OCI-LY3 (cell line): Measurements from ENCODE around the gene GORASP1.
A peak's percentile ranks its signal among the peaks of the same experiment; 100 is the strongest.

Source experiments
- H2AFZ ChIP-seq: fragments of 200-600, 300-600 bp; shearing (Covaris generic); 2 replicates; pipeline ENCODE4 v1.6.0; 2014; ENCODE audit warnings: antibody characterized with exemption, low read depth, low read length
- H3K27ac ChIP-seq: fragments of 200-600, 300-600 bp; sonication (generic); 2 replicates; pipeline ENCODE4 v1.5.1; 2014; ENCODE audit warnings: mild to moderate bottlenecking, low read length, moderate library complexity, mixed read lengths
- H3K27me3 ChIP-seq: fragments of 200-600, 300-600 bp; sonication (generic); 2 replicates; pipeline ENCODE4 v1.6.1; 2014; ENCODE audit warnings: low read depth, low read length, mixed read lengths
- H3K36me3 ChIP-seq: fragments of 200-600, 300-600 bp; sonication (generic); replicated peaks from 2 replicates; pipeline ENCODE3; 2014; ENCODE audit warnings: low read depth, low read length, mixed read lengths
- H3K4me1 ChIP-seq: fragments of 300-600, 200-600 bp; sonication (generic); 2 replicates; pipeline ENCODE4 v1.6.1; 2014; ENCODE audit warnings: low read length, mixed read lengths
- H3K4me2 ChIP-seq: fragments of 200-600, 300-600 bp; sonication (generic); 2 replicates; pipeline ENCODE4 v1.6.1; 2014; ENCODE audit warnings: low read length, mixed read lengths
- H3K4me3 ChIP-seq: fragments of 300-600, 200-600 bp; sonication (generic); 2 replicates; pipeline ENCODE4 v1.5.1; 2014; ENCODE audit warnings: antibody characterized with exemption, mild to moderate bottlenecking, low read length, moderate library complexity
- H3K79me2 ChIP-seq: fragments of 300-600, 200-600 bp; shearing (Covaris generic); 2 replicates; pipeline ENCODE4 v1.6.1; 2014; ENCODE audit warnings: mild to moderate bottlenecking, low read length, mixed read lengths
- H3K9ac ChIP-seq: fragments of 300-600, 200-600 bp; shearing (Covaris generic); 2 replicates; pipeline ENCODE4 v1.6.0; 2014; ENCODE audit warnings: mild to moderate bottlenecking, low read length, moderate library complexity
- H3K9me3 ChIP-seq: fragments of 200-600, 300-600 bp; shearing (Covaris generic); 2 replicates; pipeline ENCODE4 v1.6.1; 2014; ENCODE audit warnings: low read length, mixed read lengths; ENCODE audit not compliant: insufficient read depth
- H4K20me1 ChIP-seq: fragments of 200-600, 300-600 bp; sonication (generic); 2 replicates; pipeline ENCODE4 v1.6.1; 2016; ENCODE audit warnings: low read length, mixed read lengths; ENCODE audit not compliant: insufficient read depth
- EZH2phosphoT487 ChIP-seq: fragments of 200-600 bp; shearing (Covaris generic); IDR thresholded peaks from 2 replicates; pipeline ENCODE4 v1.6.1; 2018; ENCODE audit warnings: antibody characterized with exemption, mixed run types, low read depth
- TF ChIP-seq, protein P1 (sequence below): fragments of 200-600, 300-600 bp; sonication (generic); IDR thresholded peaks from 2 replicates; pipeline ENCODE4 v1.5.1; 2014; ENCODE audit warnings: antibody characterized with exemption, low read length, low read depth

Gene GORASP1

DNA sequence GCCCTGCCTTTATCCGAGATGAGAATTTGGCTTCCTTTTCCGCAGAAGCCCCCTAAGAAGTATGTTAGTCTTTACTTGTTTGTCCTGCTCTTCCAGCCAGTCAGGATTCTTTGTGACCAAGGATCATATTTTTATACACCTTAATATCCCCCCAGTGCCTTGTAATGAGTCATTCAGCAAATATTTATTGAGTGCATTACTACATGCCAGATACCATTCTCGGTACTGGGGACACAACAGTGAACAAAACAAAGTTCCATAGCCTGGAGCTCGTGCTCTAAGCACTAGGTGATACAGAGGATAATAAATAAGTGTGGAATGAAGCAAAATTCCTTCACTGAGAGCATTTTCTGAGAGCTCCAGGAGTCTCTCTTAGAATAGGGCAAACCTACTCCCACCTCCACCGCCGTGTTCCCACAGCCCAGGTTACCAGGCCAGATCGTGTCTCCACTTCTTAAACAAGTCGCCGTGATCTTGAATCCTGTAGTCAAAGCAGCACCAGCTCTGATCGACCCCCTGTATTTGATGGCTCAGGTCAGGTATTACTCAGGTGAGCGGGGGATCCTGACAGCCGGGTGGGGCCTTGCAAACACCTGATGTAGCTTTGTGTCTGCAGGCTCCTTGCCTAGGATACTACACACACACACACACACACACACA, 18.5 kb upstream of the GORASP1 start:
- Histone ChIP-seq H3K27ac (no peak overlapping the region), H4K20me1 (no peaks in the 10 kb centered on the region), H3K4me1 (peaks cover 31% of the 10 kb centered on the region), H3K79me2 (no peaks in the 10 kb centered on the region), H3K9ac (no peak overlapping the region), H3K36me3 (no peaks in the 10 kb centered on the region), H2AFZ (no peak overlapping the region), H3K27me3 (0 out of 2 replicates have a peak, but pooled peaks cover 4% of the 10 kb centered on the region), H3K9me3 (no peaks in the 10 kb centered on the region), H3K4me2 (no peak overlapping the region), H3K4me3 (no peak overlapping the region)
- TF ChIP-seq EZH2phosphoT487, result no peak
- TF ChIP-seq, protein P1, sequence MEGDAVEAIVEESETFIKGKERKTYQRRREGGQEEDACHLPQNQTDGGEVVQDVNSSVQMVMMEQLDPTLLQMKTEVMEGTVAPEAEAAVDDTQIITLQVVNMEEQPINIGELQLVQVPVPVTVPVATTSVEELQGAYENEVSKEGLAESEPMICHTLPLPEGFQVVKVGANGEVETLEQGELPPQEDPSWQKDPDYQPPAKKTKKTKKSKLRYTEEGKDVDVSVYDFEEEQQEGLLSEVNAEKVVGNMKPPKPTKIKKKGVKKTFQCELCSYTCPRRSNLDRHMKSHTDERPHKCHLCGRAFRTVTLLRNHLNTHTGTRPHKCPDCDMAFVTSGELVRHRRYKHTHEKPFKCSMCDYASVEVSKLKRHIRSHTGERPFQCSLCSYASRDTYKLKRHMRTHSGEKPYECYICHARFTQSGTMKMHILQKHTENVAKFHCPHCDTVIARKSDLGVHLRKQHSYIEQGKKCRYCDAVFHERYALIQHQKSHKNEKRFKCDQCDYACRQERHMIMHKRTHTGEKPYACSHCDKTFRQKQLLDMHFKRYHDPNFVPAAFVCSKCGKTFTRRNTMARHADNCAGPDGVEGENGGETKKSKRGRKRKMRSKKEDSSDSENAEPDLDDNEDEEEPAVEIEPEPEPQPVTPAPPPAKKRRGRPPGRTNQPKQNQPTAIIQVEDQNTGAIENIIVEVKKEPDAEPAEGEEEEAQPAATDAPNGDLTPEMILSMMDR, result no peak

- Histone ChIP-seq H3K27me3 (0 out of 2 replicates have a peak, but pooled peaks cover 4% of the 10 kb centered on the region), H3K36me3 (no peaks in the 10 kb centered on the region), H3K4me3 (no peak overlapping the region), H4K20me1 (no peaks in the 10 kb centered on the region), H3K9ac (no peak overlapping the region), H3K79me2 (no peaks in the 10 kb centered on the region), H3K9me3 (no peaks in the 10 kb centered on the region), H2AFZ (no peak overlapping the region), H3K27ac (no peak overlapping the region), H3K4me1 (peaks cover 31% of the 10 kb centered on the region), H3K4me2 (no peak overlapping the region)
- TF ChIP-seq, protein P1, result 0 out of 2 replicates have a peak, but pooled peaks have one; percentile 13
- TF ChIP-seq EZH2phosphoT487, result no peak
Measured at GRCh38 chr3:39124876-39125840, 17.7 kb upstream of the GORASP1 start.

GRCh38 chr3:39122813-39123212, 15.4 kb upstream of the GORASP1 start:
- H3K4me2 ChIP-seq, result peak overlapping the region; percentile 39
- TF ChIP-seq, protein P1, result no peak
- TF ChIP-seq EZH2phosphoT487, result no peak
- peaks cover 38% of the 10 kb centered on the region for H3K4me1 ChIP-seq
- H3K4me3 ChIP-seq, result no peak overlapping the region
- no peaks in the 10 kb centered on the region for H4K20me1 ChIP-seq
- H3K27ac ChIP-seq, result no peak overlapping the region
- no peaks in the 10 kb centered on the region for H3K79me2 ChIP-seq
- no peaks in the 10 kb centered on the region for H3K36me3 ChIP-seq
- no peak overlapping the region for H3K9ac ChIP-seq
- 0 out of 2 replicates have a peak, but pooled peaks cover 4% of the 10 kb centered on the region for H3K27me3 ChIP-seq
- H2AFZ ChIP-seq, result no peak overlapping the region
- H3K9me3 ChIP-seq, result no peaks in the 10 kb centered on the region

GRCh38 chr3:39121621-39122020, 14.2 kb upstream of the GORASP1 start:
- Histone ChIP-seq H3K4me1 (peaks cover 29% of the 10 kb centered on the region), H3K79me2 (no peaks in the 10 kb centered on the region), H3K27ac (no peak overlapping the region), H3K36me3 (no peaks in the 10 kb centered on the region), H3K9me3 (no peaks in the 10 kb centered on the region), H3K27me3 (0 out of 2 replicates have a peak, but pooled peaks cover 4% of the 10 kb centered on the region), H2AFZ (no peak overlapping the region), H4K20me1 (no peaks in the 10 kb centered on the region), H3K9ac (no peak overlapping the region), H3K4me2 (no peak overlapping the region), H3K4me3 (no peak overlapping the region)
- TF ChIP-seq, protein P1, result no peak
